NCI-H2196 treated with DMSO at 0.1 percent for 48 hours (cell line): ENCODE data around the gene ING3.

ENCODE experiments used
- DNase-seq: peaks from one replicate; lab custom pipeline; 2025; ENCODE audit not compliant: unreplicated experiment; lab: John Stamatoyannopoulos, UW

Gene ING3

DNA sequence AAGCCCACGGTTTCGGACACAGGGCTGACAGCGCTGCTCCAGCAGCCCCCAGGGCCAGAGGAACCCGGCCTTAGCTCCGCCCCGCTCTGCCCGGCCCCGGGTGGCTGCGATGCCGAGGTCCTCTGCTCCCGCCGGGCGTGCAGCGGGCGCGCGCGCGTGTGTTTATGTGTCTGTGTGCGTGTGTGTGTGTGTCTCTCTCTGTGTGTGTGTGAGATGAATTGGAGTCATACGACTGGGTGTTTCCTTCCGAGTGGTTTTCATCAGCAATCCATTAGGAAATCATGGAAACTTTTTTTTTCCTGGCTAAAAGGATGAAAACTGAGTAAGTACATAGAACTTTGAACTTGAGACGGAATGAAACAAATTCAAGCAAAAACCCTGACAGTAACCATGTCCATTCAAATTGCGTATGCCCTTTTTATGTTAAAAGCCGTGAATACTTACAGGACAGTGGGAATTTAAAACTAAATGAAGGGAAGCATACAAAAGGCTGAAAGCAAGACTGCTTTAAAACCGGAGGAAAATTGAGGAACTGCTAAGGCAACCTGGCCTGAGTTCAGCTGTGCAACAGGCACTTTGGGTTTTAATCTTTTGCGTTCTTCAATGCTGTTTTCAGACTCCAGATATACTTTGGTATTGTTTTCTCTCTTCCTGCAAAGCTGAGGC, 38.1 kb downstream of the ING3 start, which contains the start of gene CPED1:
Gene CPED1 (plus strand): TSS at position 121 of the 666 bp plus-strand sequence. CDS start 911 bp downstream, outside the sequence.
- DNase-seq, result no peak

DNA sequence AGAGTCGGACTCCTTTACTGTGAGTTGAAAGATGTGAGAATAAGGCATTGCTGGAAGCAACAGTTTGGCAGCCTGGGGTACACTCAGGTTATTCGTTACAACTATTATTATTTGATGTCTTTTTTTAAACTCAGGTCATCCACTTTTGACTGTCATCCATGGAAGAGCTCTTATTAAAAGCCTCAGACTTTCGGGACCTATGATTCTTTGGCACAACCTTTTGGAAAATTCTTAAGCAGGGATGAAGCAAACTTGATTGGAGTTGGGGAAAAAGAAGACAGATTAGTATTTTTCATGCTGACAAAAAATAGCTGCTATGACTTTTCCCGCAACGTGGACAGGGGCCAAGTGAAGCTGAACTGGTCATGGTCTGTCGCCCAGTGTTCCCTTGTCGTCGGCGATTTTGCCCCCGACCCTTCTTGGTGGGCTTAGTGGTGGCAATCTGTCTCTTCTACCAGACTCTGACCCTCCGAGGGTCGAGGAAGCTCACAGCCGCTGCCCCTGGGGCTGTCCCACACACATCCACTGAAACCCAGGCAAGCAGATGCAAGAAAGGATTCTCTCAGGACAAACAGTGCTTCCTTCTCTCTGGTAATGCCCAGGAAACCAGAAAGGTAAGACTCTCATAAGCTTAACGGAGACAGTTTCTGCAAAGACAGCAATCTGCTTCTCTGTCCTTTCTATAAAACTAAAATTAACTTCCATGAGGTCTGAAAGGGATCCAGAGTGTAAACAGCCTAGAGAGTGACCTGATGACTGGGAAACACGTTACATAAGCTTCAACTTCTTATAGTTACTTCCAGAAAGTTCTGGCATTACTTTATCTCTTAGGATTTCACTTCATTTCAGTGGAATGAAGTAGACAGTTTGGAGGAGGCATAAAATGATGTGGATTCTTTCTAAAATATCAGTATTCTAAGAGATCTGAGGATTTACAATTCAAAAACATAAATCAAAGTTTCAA, 39.0 kb downstream of the ING3 start:
- no peak for DNase-seq

DNA sequence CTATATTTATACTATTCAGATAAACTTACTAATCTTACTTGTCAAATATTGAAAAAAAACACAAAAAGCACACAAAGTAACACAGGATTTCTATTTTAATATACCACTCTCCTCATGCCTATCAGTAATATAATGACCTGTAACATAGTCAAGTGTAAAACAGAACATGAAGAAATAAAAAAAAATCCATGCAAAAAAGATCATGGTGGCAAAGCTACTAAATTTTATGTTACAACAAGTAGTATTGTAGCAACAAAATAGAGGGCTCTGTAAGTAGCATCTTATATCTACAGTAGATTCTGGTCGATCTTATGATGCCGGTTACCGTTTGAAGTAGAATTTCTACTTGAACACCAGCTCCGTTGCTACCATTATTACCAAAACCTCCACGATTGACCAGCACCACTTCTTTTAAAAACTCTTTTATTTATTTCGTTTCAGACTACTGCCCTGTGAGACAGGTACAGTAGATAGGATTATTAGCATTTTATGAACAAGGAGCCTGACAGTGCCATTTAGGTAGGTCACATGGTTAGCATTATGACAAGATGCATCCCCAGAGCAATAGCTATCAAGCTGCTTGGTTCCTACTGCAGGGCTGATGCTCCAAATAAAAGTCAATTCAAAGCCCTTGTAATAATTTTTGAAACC, 40.0 kb downstream of the ING3 start:
- no peak for DNase-seq

DNA sequence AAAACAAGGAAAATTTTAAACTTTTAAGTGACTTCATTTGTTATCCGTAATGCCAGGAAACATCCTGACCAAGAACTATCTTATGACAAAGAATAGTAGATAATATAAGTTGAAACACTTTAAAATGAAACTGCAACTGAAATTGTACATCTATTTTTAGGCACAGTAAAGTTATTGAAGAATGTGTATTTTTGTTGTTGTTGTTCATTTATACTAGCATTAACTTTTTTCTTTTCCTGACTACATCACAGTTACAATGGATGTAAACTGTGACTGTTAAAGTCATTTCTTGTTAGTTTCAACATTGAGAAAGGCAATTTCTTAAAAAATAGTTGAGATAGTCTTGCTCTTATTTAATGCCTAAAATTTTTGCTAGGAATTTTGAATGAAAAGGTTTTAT, 40.6 kb downstream of the ING3 start:
- no peak for DNase-seq

DNA sequence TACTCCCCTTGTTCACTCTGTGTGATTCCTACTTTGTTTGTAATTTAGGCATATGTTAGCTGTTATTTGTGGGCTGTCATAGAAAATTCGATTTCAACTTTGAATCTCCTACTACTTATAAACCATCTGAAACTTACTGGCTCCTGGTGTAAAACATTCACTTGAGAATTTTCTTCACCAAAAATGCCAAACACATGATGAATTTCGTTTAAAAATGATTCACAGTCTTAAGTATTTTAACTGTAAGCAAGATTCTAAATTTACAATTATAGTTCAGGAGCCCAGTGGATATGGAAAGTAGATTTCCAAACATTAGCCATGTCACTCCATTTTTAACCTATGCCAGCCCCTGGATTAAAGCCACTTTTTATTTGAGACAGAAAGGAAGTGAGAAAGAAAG, 41.0 kb downstream of the ING3 start:
- no peak for DNase-seq

DNA sequence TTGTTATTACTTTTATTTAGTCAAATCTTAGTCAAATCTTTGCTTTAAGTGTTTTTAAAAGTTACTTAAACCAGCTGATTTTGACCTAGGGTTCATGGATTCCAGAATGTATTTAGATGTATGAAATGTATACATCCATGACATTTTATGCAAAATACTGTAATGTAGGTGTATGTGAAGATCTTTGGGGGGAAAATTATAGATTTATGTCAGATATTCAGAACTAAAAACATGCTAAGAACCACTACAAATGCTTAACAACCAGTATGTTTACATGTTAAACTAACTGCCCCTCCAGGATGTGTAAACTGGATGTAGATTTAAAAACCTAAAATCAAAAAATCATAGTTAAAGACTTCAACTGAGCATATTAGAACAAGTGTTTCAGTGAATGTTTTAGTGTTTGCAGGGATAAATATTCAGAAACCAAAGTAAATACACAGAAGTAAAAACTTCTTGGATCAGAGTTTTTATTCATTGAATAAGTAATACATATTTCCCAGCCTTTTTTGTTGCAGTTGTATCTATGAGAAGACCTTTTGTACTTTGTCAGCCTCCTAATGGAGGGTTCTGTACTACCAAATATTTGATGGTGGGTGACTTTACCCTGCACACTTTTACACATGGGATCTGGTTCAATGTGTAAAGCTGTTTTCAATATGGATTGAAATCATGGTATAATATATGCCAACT, 41.8 kb downstream of the ING3 start:
- no peak for DNase-seq

DNA sequence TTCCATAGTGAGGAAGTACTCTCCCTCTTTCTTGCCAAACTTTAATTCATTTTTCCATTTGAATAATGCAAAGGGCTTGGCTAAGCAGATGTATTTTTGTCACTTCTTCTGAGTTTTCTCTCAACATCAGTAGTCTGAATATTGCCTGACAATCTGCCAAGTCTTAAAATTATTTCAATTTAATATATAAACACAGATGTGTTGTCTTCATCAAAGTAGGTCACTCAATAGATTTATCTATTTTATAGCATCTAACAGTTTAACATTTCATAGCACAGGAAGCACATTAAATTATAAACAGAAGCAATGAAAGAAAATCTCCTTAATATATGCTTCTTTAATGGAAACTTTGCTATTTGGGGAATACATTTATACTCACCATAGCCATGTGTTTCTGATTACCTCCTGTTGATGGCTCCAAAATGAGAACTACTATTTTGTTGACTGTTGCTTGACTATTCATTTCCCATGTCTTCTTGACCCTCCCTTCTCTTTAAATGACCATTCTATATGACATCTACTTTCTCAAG, 42.5 kb downstream of the ING3 start:
- no peak for DNase-seq

DNA sequence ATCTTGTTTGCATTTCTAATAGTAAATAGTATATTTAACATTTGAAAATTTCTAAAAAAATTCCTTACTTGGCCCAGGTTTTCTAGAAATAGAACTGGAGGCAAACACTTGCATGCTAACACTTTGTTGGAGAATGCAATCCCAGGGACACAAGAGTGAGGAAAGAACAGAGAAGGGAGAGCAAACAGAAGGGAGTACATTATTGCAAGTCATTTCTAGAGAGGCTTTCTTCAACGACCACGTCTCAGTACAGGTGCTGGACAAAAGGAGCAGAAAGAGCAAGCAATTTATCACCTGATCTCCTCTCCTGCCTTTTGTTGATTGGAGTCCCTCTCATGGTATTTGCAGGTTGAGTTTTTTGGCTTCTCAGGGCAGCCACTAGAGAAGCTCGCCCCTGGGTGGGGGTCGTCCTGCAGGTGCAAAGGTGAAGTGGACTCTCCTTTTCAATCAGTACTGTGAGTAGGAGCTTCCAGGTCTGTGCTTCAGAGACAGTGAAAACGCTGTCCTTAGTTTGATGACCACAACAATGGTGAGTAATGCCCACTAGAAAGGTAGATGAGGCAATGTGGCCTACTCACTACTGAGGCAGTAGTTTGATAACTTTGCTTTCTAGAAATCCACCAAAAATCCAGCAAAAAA, 43.1 kb downstream of the ING3 start:
- DNase-seq, result no peak

DNA sequence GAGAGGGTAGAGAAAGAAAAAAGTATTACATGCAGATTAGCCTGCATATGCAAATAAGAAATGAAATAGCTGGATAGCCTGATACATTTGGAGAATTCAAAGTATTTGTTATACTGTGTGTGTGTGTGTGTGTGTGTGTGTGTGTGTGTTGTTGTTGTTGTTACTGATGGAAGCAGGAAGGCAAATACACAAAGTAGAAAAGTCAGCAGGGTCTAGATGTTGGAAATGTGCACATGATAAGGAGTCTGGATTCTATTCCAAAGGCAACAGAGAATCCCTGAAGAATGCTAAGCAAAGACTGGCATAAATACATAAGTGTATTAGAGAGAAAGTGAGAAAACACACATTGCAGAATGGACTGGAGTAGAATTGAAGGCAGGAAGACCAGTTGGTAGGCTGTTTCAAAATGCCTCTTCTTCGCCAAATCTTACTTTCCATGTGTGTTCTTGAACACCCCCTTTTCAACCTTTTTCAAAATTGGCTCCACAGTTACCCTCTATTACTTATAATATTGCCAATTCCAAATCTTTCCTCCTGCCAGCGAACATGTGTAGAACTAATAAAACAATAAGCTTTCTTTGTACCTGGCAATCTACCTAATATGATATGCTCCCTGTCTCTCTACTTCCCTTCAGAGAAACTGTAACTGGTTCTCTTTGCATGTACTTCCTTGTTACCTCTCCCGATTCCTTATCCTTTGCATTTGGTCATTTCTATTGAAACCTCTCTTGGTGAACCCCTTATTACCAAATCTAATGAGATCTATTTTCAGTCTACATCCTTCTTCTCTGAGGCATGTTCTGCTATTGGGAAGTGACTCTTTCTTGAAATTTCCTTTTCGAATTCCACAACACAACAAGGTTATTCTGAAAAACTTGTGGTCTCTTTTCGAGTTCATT, 44.2 kb downstream of the ING3 start:
- DNase-seq, result no peak

DNA sequence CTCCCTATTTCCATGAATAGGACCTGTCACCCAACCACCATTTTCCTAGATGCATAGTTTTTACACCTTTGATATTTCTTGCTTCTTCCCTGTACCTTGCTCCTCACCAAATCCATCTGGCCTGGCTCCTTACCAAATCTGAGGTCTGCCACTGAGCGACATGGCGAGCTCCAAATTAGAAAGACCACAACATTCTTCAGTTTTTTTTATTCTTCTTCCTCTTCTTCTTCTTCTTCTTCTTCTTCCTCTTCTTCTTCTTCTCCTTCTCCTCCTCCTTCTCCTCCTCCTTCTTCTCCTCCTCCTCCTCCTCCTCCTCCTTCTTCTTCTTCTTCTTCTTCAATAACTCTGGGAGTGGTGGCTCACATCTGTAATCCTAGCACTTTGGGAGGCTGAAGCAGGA, 45.1 kb downstream of the ING3 start:
- no peak for DNase-seq

DNA sequence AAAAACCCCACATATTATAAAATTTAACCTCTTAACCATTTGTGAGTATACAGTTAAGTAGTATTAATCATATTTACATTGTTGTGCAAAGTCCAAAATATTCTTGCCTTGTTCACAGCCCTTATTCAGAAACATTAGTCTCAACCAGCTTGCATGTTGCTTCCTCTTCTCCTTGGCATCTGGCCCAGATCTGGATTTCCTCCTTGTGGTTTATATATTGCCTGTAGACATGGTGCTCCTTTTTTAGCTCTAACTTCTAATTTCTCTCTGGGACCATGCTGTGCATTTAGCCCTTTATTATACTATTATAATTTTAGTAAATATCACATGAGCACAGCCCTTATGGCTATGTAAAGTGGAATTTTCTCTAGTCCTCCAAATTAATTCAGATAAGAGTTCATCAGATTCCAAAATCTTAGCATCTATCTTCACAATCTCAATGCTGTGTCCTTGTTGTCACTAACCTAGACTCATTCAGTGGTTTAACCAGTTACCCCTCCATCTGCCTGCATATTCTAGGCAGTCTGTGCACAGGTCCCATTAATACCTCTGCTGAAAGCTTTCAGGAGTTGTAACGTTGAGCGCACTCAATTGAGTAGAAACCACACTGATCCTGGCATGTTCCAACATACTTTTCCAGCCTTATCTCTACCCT, 45.9 kb downstream of the ING3 start:
- no peak for DNase-seq

DNA sequence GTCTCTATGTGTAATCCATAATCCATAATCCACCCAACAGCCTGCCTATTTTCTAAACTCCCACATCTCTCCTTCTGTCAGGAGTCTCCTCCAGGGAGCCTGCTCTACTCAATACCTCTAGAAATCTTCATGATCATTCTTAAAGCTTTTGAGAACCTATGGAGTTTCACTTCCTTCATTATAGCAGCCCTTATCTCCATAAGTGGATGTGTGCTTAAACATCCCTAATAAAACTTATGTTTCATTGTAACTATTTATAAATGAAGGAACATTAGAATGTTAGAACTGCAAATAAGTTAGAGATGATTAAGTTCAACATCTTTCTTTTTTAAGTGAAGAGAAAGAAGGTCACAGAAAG, 46.4 kb downstream of the ING3 start:
- no peak for DNase-seq

DNA sequence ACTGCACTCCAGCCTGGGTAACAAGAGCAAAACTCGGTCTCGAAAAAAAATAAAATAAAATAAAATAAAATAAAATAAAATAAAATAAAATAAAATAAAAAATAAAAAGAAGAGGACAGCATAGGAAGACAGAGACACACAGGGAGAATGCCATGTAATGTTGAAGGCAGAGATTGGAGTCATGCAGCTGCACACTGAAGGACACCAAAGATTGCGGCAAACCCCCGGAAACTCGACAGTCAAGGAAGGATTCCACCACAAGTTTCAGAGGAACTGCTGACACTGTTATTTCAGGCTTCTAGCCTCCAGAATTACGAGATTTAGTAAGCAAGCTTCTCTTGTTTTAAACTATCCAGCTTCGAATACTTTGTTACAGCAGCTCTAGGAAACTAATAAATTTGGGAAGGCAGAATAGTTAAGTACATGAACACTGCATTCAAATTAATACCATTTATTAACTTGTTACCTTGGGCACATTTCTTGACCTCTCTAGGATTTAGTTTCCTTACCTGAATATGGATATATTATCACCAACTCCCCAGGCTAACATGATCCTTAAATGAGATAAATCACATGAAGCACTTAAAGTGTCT, 47.4 kb downstream of the ING3 start:
- no peak for DNase-seq

DNA sequence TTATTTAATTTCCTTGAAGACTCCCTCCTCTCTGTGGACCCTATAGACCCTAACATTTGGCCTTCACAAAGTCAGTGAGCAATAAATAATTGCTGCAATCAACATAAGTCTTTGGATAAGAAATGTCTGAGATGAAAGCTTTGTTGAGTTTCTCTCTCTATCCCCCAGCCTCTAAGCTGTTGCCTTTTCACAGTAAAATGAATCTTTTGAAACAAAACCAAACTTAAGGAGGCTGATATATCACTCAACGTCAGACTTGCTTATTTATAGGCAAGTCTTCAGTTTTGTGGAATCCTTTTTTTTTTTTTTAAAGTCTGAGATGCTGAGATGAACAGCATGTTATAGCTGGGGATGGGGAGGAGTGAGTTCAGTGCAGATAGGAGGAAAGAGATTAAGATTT, 47.9 kb downstream of the ING3 start:
- DNase-seq, result no peak

DNA sequence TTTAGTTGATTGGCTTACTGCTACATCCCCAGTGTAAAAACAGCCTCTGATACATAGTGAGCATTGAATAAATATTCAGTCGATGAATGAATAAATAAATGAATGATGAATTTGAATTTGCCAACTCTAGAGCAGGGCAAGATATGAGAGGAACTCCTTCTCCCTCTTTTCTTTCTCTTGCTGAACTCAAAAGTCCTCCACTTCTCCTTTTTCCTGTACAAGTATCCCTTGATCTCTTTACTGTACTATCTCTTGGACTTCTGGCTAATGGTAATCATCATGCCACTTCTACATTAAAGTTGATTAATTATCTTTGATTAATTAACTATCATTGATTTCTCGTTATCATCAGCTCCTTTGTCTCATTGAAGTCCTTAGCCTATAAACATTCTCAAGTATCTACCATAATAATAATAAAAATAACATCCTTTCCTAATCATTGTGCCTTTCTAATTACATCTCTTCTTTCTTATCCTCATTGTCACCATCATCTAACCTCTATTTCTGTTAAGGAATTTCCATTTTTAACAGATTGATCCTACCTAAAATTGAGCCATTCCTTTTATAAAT, 48.5 kb downstream of the ING3 start:
- no peak for DNase-seq

DNA sequence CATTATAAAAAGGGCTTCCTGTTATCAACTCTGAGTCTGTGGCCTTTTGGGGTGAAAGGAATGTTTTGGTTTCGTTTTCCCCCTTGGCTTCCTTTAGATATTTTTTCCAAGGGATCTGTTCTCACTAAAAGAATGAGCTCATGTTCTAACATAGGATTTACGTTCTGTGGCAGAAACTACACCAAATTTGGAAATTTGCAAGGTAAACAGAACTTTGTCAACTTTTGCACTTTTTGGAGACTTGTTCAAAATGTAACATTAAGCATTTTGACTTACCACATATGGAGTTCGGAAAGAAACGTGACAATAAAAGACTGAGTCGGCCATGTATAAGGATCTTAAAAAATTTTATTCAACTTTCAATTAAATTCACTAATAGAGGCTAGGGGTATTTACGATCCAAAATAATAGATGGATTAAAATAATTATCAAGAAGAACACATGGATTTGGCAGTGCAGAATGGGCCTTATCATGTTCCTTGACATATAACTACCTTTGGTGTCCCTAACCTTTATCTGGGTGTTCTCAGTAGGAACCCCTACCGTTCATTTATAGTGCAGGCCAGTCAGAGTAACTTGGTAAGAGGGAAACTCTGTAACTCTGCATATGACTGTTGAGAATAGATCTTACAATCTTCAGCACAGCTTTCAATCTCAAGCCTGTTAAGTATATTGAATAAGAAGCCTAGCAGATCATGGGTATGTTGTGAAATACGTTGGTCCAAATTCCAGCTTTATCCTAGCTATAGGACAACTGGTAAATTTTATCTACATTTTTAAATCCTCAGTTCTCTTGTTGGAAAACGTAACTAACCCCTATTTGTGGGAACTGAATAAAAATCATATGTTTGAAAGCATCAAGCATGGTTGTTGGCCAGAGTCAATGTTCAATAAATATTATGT, 49.8 kb downstream of the ING3 start:
- no peak for DNase-seq

DNA sequence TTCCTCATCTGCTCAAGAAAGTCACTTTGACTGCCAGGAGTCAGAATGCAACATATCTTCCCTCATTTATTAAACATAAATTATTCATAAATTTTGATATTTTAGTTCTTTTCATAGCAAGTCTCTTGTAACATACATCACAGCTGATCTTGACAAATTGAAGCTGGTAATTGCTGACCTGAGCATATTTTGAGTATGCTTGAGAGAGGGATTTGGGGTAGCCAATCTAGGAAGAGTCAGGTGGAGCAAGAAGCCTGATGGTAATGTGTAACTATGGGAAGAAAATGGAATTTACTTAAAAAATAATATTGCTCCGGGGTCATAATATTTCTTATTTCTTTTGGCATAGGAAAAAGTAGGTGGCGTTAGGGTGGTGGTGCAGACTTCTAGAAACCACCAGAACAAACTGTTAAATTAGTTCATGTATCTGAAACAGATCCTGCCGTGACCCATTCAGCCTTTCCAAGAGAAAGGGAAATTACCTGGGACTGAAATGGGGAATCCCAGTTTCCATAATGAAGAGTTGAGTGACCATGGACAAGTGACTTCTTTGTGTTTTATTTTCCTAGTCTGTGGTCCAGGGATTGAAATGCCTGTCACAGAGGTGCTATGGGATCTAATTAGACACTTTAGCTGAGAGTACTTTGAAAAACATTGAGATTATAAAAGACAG, 50.8 kb downstream of the ING3 start:
- DNase-seq, result no peak
